Endothelial cell of umbilical vein (primary cell): Measurements from ENCODE around the gene EGFL7. TPM values are rescaled to one million over a fixed set of nuclear protein-coding genes. Genes with fewer than 3 reads are reported as not detected.

Source experiments
- BruUV-seq: library from RNA; stranded (reverse); fragments of 400-500 nt; replicated peaks from 2 replicates; lab custom pipeline; 2021; lab: Mats Ljungman, UMichigan
- CTCF ChIA-PET: fragments of 300-600, 350-600 bp; sonication (Branson Sonifier 250); formaldehyde crosslinking; loops from one replicate; lab custom pipeline; 2021; ENCODE audit warnings: antibody characterized with exemption, inconsistent platforms; lab: Charles Lee
- POLR2A ChIA-PET: fragments of 300-600, 350-600 bp; sonication (Branson Sonifier 250); formaldehyde crosslinking; loops from one replicate; lab custom pipeline; 2021; ENCODE audit warnings: antibody characterized with exemption, inconsistent platforms; lab: Charles Lee
- DNase-seq: peaks from one replicate; pipeline ENCODE4 v3.0.0-alpha.2; 2011; ENCODE audit warnings: low read depth, low spot score
- FAIRE-seq: peaks from 2 replicates; lab custom pipeline; 2011; peaks lifted over from hg19 to GRCh38; lab: Jason Lieb, UNC
- H2AFZ ChIP-seq: 2 replicates; pipeline ENCODE4 v1.6.0; 2012; ENCODE audit warnings: low read depth, low read length, control low read depth, inconsistent platforms
- H3K27ac ChIP-seq: 2 replicates; pipeline ENCODE4 v1.5.1; 2011; ENCODE audit warnings: low read depth, mild to moderate bottlenecking, control low read depth, low read length, moderate library complexity; ENCODE audit not compliant: insufficient read depth
- H3K27me3 ChIP-seq, 2 experiments: 2 replicates each; pipeline versions ENCODE4 v1.6.0 to v1.6.1; 2011; ENCODE audit warnings: low read length in 2 of 2, mixed read lengths in 1 of 2; ENCODE audit not compliant: control insufficient read depth in 2 of 2, insufficient read depth in 2 of 2
- H3K36me3 ChIP-seq, 2 experiments: 2 replicates in 1 of 2; 3 replicates in 1 of 2; pipeline ENCODE4 v1.5.1; 2011; ENCODE audit warnings: low read length in 2 of 2, mild to moderate bottlenecking in 1 of 2, moderate library complexity in 1 of 2; ENCODE audit not compliant: control insufficient read depth in 2 of 2, insufficient read depth in 2 of 2; ENCODE audit errors: extremely low read depth in 1 of 2
- H3K4me1 ChIP-seq: 3 replicates; pipeline ENCODE4 v1.5.1; 2011; ENCODE audit warnings: mild to moderate bottlenecking, low read length; ENCODE audit not compliant: control insufficient read depth, insufficient read depth; ENCODE audit errors: extremely low read depth
- H3K4me2 ChIP-seq: 2 replicates; pipeline ENCODE4 v1.6.1; 2011; ENCODE audit warnings: low read length, control low read depth, mixed read lengths; ENCODE audit not compliant: insufficient read depth
- H3K4me3 ChIP-seq, 3 experiments: fragments of 200-600 bp in 1 of 3; sonication (generic), shearing (Covaris generic) in 1 of 3; replicated peaks in 1 of 3; 2 replicates each; pipeline ENCODE4 v1.5.1; 2011 to 2016; ENCODE audit warnings: control low read depth in 3 of 3, low read length in 3 of 3, mild to moderate bottlenecking in 2 of 3, inconsistent platforms in 1 of 3, low read depth in 1 of 3, moderate library complexity in 1 of 3; ENCODE audit not compliant: insufficient read depth in 1 of 3
- H3K79me2 ChIP-seq: 2 replicates; pipeline ENCODE4 v1.6.0; 2012; ENCODE audit warnings: low read length, inconsistent platforms; ENCODE audit not compliant: control insufficient read depth, insufficient read depth
- H3K9ac ChIP-seq: replicated peaks from 2 replicates; pipeline ENCODE3; 2011; ENCODE audit warnings: low read length, control low read depth; ENCODE audit not compliant: insufficient read depth; ENCODE audit errors: extremely low read depth
- H3K9me1 ChIP-seq: replicated peaks from 3 replicates; pipeline ENCODE4 v1.6.0; 2011; ENCODE audit warnings: mild to moderate bottlenecking, low read length; ENCODE audit not compliant: control insufficient read depth, insufficient read depth; ENCODE audit errors: extremely low read depth
- H3K9me3 ChIP-seq: replicated peaks from 2 replicates; pipeline ENCODE4 v1.5.1; 2012; ENCODE audit warnings: low read length, inconsistent platforms; ENCODE audit not compliant: control insufficient read depth, insufficient read depth
- H4K20me1 ChIP-seq: replicated peaks from 2 replicates; pipeline ENCODE3; 2011; ENCODE audit warnings: mild to moderate bottlenecking, low read length; ENCODE audit not compliant: control insufficient read depth, insufficient read depth; ENCODE audit errors: extremely low read depth
- CTCF ChIP-seq, 2 donors: IDR thresholded peaks; 1 replicate in 1 of 2; 2 replicates in 1 of 2; pipeline ENCODE4 v1.5.1; 2011; ENCODE audit warnings: low read length in 2 of 2, mild to moderate bottlenecking in 2 of 2, moderate library complexity in 2 of 2, control low read depth in 1 of 2, inconsistent platforms in 1 of 2, low read depth in 1 of 2; ENCODE audit not compliant: insufficient read depth in 1 of 2; ENCODE audit errors: extremely low read depth in 1 of 2
- EZH2 ChIP-seq: IDR thresholded peaks from 2 replicates; pipeline ENCODE4 v1.6.1; 2012; ENCODE audit warnings: borderline replicate concordance, low read depth, mild to moderate bottlenecking, moderate library complexity, low read length, inconsistent platforms; ENCODE audit not compliant: severe bottlenecking
- FOS ChIP-seq: IDR thresholded peaks from 2 replicates; pipeline ENCODE4 v1.6.1; 2011; ENCODE audit warnings: mild to moderate bottlenecking, low read length, moderate library complexity, borderline replicate concordance; ENCODE audit not compliant: insufficient read depth
- GATA2 ChIP-seq: IDR thresholded peaks from 2 replicates; pipeline ENCODE4 v1.7.0; 2011; ENCODE audit warnings: low read depth, mild to moderate bottlenecking, moderate library complexity, mixed read lengths, low read length; ENCODE audit not compliant: insufficient read length, insufficient read depth
- JUN ChIP-seq: IDR thresholded peaks from 2 replicates; pipeline ENCODE4 v1.6.1; 2011; ENCODE audit warnings: borderline replicate concordance, low read depth; ENCODE audit not compliant: insufficient read length, insufficient read depth
- MAX ChIP-seq: IDR thresholded peaks from 2 replicates; pipeline ENCODE4 v1.6.1; 2011; ENCODE audit not compliant: insufficient read depth, insufficient read length
- MYC ChIP-seq: IDR thresholded peaks from one replicate; pipeline ENCODE4 v1.6.1; 2011; ENCODE audit warnings: mild to moderate bottlenecking, low read depth, low read length
- POLR2A ChIP-seq: IDR thresholded peaks from 2 replicates; pipeline ENCODE4 v1.6.1; 2012; ENCODE audit warnings: low read depth, mild to moderate bottlenecking, control low read depth, low read length
- POLR2AphosphoS5 ChIP-seq: IDR thresholded peaks from 2 replicates; pipeline ENCODE4 v1.6.1; 2012; ENCODE audit warnings: low read depth, mild to moderate bottlenecking, control low read depth, low read length, moderate library complexity; ENCODE audit not compliant: insufficient read depth
- dilution Hi-C: fragments of 300-500 bp; cut with MboI; formaldehyde crosslinking; loops from one replicate; pipeline ENCODE4 v1.15.0; 2019; ENCODE audit warnings: low sequenced_read_pairs; ENCODE audit not compliant: extremely low pct_ligation_motif_present
- intact Hi-C: fragments of 100-400 bp; cut with micrococcal nuclease; formaldehyde crosslinking; loops from one replicate; pipeline ENCODE4 v1.10.0; 2022
- polyA plus RNA-seq, 4 experiments: library from polyadenylated mRNA; depleted of rRNA in 3 of 4; stranded (reverse) in 3 of 4; unstranded in 1 of 4; fragments of >200 nt; gene quantifications; 2 replicates each; pipeline versions ENCODE4 v1.2.1 to v1.2.3, GENCODE V29; 2011 to 2012; ENCODE audit warnings: missing spikeins in 1 of 4
- total RNA-seq: library from RNA; stranded (reverse); gene quantifications from 2 replicates; pipeline ENCODE4 v1.2.3, GENCODE V29; 2021

Gene EGFL7
- total and polyA plus RNA-seq, 2 donors (not counting 3 experiments of a cell fraction or from before 2014, with no cell fraction given) = 1,043 to 1,377 TPM

- POLR2A ChIA-PET = interaction anchor here (0.7 kb wide), 1 partner anchor 239 kb away, joined by 4 read pairs; no protein-coding TSS in a partner anchor
- TF ChIP-seq FOS (no peak), MYC (no peak), MAX (no peak), CTCF (IDR thresholded peaks at IDR 0.05; ENCODE audit: extremely low read depth in 1 of 2, insufficient read depth in 1 of 2, low read depth in 1 of 2, low read length in 2 of 2) (no peak), GATA2 (no peak), EZH2 (no peak), POLR2A (no peak), POLR2AphosphoS5 (no peak), JUN (no peak)
- H3K4me2 ChIP-seq = no peak overlapping the region
- no peak overlapping the region for H3K27ac ChIP-seq
- no peaks in the 10 kb centered on the region for H3K9me3 ChIP-seq
- peaks cover 34% of the 10 kb centered on the region for H3K4me1 ChIP-seq
- no peak for DNase-seq
- no peak for FAIRE-seq
- H3K79me2 ChIP-seq = peaks cover 10% of the 10 kb centered on the region
- no peak overlapping the region for H3K4me3 ChIP-seq
- no peaks in the 10 kb centered on the region for H3K36me3 ChIP-seq
- H3K9ac ChIP-seq = no peak overlapping the region
- H2AFZ ChIP-seq = no peak overlapping the region
- H3K27me3 ChIP-seq = no peaks in the 10 kb centered on the region
- no TSS peak for BruUV-seq
- no peaks in the 10 kb centered on the region for H3K9me1 ChIP-seq
- dilution Hi-C loops = no loop called here
- CTCF ChIA-PET = no interaction called here
- intact Hi-C loops = no loop called here
- H4K20me1 ChIP-seq = no peaks in the 10 kb centered on the region
These were observed 22.3 kb upstream of the EGFL7 start for GRCh38 chr9:136640171-136641111.
